Transverse colon (tissue), 4 donors: Measurements from ENCODE around the gene GNB1L. TPM values are rescaled to one million over a fixed set of nuclear protein-coding genes. Genes with fewer than 3 reads are reported as not detected.
A peak's percentile ranks its signal among the peaks of the same experiment; 100 is the strongest.

Experiments used
- DNase-seq: peaks from one replicate; pipeline ENCODE4 v3.0.0-alpha.2; 2019
- H3K27ac ChIP-seq, 4 donors: fragments of 200-600 bp; sonication (generic); 2 replicates each; pipeline ENCODE4 v1.5.1; 2016 to 2018; ENCODE audit warnings: inconsistent platforms in 4 of 4
- H3K27me3 ChIP-seq: fragments of 200-600 bp; sonication (generic); 2 replicates; pipeline ENCODE4 v1.5.1; 2017; ENCODE audit warnings: inconsistent platforms
- H3K36me3 ChIP-seq, 4 donors: fragments of 200-600 bp; sonication (generic); 2 replicates each; pipeline ENCODE4 v1.5.1; 2017 to 2019; ENCODE audit warnings: inconsistent platforms in 4 of 4
- H3K4me1 ChIP-seq, 4 donors: fragments of 200-600 bp; sonication (generic); 2 replicates each; pipeline ENCODE4 v1.5.1; 2017 to 2020; ENCODE audit warnings: inconsistent platforms in 4 of 4
- H3K4me3 ChIP-seq, 4 donors: fragments of 200-600 bp; sonication (generic); 1 replicate in 1 of 4; 2 replicates in 3 of 4; pipeline versions ENCODE4 v1.5.1 to v1.6.1; 2017 to 2019; ENCODE audit warnings: inconsistent platforms in 4 of 4
- H3K9me3 ChIP-seq, 2 donors: fragments of 200-600 bp; sonication (generic); 2 replicates each; pipeline ENCODE4 v1.5.1; 2017 to 2019; ENCODE audit warnings: inconsistent platforms in 2 of 2
- EP300 ChIP-seq: sonication (generic); formaldehyde crosslinking; IDR thresholded peaks from one replicate; pipeline ENCODE4 v1.6.1; 2017; ENCODE audit warnings: antibody characterized with exemption, low read depth
- POLR2A ChIP-seq: fragments of 450-650 bp; IDR thresholded peaks from one replicate; pipeline ENCODE4 v1.6.1; 2016; ENCODE audit warnings: antibody characterized with exemption, mild to moderate bottlenecking, moderate library complexity
- POLR2AphosphoS5 ChIP-seq, 3 donors: sonication (generic); formaldehyde crosslinking; IDR thresholded peaks; one replicate each; pipeline ENCODE4 v1.6.1; 2016; ENCODE audit warnings: antibody characterized with exemption in 3 of 3
- WGBS, 2 donors: methylation state at CpG; one replicate each; pipeline ENCODE4 v1.1.5; 2018; ENCODE audit warnings: low coverage in 1 of 2; 5-methylcytosine and 5-hydroxymethylcytosine counted together
- in situ Hi-C, 4 donors: fragments of 200-750 bp; cut with MboI; loops; one replicate each; pipeline versions ENCODE4 v1.15.0 to v1.15.1; 2017; ENCODE audit warnings: low sequenced_read_pairs in 3 of 4, low pct_ligation_motif_present in 1 of 4, low pct_unique_long_range_greater_than_20kb in 1 of 4
- intact Hi-C: fragments of 100-400 bp; cut with DNase I; formaldehyde crosslinking; loops from one replicate; pipeline ENCODE4 v1.15.1; 2023; ENCODE audit warnings: low total_unique reads
- total RNA-seq, 4 donors: library from RNA; depleted of rRNA; stranded (reverse); fragments of >200 nt; gene quantifications; one replicate each; pipeline ENCODE4 v1.1.0, GENCODE V29; 2016
- TF ChIP-seq, protein P1 (sequence below), 5 experiments: fragments of 200-600 bp in 3 of 5; fragments of 450-650 bp in 2 of 5; sonication (generic) in 3 of 5; IDR thresholded peaks; 1 replicate in 2 of 5; 2 replicates in 3 of 5; pipeline ENCODE4 v1.5.1; 2016 to 2017; ENCODE audit warnings: antibody characterized with exemption in 5 of 5, inconsistent platforms in 3 of 5, mild to moderate bottlenecking in 2 of 5, moderate library complexity in 1 of 5

Gene GNB1L
- total RNA-seq, 4 donors from 2014 or later = 0.80 to 4.8 (median 2.8) TPM

DNA sequence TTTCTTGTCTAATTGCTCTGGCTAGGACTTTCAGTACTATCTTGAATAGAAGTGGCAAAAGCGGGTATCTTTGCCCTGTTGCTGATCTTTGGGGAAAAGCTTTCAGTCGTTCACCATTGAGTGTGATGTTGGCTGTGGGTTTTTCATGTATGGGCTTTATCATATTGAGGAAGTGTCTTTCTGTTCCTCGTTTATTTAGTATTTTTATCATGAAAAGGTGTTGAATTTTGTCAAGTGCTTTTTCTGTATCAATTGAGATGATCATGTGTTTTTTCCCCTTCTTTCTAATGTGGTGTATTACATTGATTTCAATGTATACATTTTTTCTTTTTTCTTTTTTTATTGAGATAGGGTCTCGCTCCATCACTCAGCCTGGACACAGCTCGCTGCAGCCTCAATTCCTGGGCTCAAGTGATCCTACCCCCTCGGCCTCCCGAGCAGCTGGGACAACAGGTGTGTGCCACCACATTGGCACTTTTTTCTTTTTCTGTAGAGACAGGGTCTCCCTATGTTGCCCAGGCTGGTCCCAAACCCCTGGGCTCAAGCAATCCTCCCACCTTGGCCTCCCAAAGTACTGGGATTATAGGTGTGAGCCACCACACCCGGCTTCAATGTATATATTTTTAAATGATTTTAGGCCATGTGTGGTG, 5.3 kb upstream of the GNB1L start:
- H3K27ac ChIP-seq = no peak overlapping the region
- intact Hi-C loops (loop anchor here (10.0 kb wide), 1 partner anchor 355 kb away; no protein-coding TSS in a partner anchor), in situ Hi-C loops (no loop called here)
- H3K9me3 ChIP-seq = no peaks in the 10 kb centered on the region
- H3K4me3 ChIP-seq = no peak overlapping the region
- H3K36me3 ChIP-seq = no peaks in the 10 kb centered on the region
- peaks cover 8 to 11% (median 9%) of the 10 kb centered on the region in 4 donors for H3K4me1 ChIP-seq
- WGBS, 2 donors = 91 to 95% methylated on average over 5 to 8 of the region's 8 CpGs
- H3K27me3 ChIP-seq = no peaks in the 10 kb centered on the region
- TF ChIP-seq POLR2A = no peak
- TF ChIP-seq, protein P1, sequence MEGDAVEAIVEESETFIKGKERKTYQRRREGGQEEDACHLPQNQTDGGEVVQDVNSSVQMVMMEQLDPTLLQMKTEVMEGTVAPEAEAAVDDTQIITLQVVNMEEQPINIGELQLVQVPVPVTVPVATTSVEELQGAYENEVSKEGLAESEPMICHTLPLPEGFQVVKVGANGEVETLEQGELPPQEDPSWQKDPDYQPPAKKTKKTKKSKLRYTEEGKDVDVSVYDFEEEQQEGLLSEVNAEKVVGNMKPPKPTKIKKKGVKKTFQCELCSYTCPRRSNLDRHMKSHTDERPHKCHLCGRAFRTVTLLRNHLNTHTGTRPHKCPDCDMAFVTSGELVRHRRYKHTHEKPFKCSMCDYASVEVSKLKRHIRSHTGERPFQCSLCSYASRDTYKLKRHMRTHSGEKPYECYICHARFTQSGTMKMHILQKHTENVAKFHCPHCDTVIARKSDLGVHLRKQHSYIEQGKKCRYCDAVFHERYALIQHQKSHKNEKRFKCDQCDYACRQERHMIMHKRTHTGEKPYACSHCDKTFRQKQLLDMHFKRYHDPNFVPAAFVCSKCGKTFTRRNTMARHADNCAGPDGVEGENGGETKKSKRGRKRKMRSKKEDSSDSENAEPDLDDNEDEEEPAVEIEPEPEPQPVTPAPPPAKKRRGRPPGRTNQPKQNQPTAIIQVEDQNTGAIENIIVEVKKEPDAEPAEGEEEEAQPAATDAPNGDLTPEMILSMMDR (IDR thresholded peaks at IDR 0.05) = no peak
- TF ChIP-seq EP300 = no peak
- TF ChIP-seq POLR2AphosphoS5 (IDR thresholded peaks at IDR 0.05) = no peak
- no peak for DNase-seq

DNA sequence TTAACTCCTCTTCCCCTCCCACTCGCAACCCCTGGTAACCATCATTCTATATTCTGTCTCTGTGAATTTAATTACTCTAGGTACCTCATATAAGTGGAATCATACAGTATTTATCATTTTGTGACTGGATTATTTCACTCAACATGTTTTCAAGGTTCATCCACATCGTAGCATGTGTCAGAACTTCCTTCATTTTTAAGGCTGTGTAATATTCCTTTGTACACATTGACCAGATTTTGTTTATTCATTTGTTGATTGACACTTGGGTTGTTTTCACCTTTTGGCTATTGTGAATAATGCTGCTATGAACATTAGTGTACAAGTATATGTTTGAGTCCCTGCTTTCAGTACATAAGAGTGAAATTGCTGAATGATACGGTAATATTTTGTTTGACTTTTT, 2.7 kb upstream of the GNB1L start:
- WGBS, 2 donors = 91 to 97% methylated on average over 3 of the region's 3 CpGs
- Histone ChIP-seq H3K4me3 (no peak overlapping the region), H3K4me1 (peaks cover 16 to 25% (median 22%) of the 10 kb centered on the region in 4 donors), H3K27ac (no peak overlapping the region), H3K9me3 (no peaks in the 10 kb centered on the region), H3K36me3 (no peaks in the 10 kb centered on the region), H3K27me3 (no peaks in the 10 kb centered on the region)
- in situ Hi-C loops = no loop called here
- no peak for DNase-seq
- TF ChIP-seq EP300 (no peak), POLR2A (no peak), POLR2AphosphoS5 (IDR thresholded peaks at IDR 0.05) (no peak)
- TF ChIP-seq, protein P1 (IDR thresholded peaks at IDR 0.05) = no peak
- intact Hi-C loops = loop anchor here (10.0 kb wide), 1 partner anchor 357 kb away; no protein-coding TSS in a partner anchor

DNA sequence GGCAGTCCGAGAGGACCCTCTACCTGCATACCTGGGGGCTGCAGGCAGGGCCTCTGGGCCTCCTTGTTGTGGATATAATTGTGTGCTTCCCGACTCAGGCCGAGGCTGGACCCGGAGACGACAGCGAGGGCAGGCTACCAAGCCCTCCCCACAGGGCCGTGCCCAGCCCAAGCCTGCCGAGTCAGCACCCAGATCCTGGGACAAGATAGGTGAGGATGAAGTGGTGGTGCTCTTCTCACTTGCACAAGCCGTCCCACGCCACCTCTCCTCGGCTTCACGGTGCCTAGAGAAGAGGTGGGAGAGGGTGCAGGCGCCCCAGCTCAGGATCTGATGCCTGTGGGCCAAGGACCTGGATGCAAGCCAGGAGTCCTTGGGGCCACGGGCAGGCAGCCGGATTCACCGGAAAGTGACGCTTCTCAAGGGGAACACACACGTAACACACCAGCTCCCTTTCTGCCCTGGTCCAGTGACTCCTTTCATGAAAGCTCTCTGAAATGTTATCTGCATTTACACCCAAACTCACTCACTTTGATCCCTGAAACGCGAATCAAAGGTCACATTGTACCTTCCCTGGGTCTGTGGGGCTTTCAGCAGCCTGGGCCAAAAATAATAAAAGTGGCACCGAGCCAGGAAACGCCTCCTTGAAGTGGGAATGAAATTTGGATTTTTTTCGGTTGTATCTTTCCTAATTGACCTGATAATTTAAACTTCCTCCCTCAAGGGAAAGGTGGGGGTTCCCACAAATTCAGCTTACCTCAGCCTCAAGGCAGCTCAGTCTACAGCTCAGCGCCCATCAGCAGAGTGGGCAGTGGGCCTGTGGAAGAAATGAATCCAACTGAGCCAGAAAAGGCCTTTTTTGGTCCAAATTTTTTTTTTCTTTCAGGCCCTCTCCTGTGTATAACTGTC, 1.1 kb upstream of the GNB1L start:
- H3K4me3 ChIP-seq = peak overlapping the region; percentile 60 to 95 (median 78)
- in situ Hi-C loops = no loop called here
- peak overlapping the region; percentile 90 to 97 (median 94) for H3K27ac ChIP-seq
- WGBS, 2 donors = 5 to 20% methylated on average over 2 to 23 of the region's 24 CpGs
- intact Hi-C loops = loop anchor here (10.0 kb wide), 1 partner anchor 359 kb away; no protein-coding TSS in a partner anchor
- TF ChIP-seq POLR2A (no peak), POLR2AphosphoS5 (IDR thresholded peaks at IDR 0.05) (peak in 1 of 3 donors; percentile 13), EP300 (no peak)
- TF ChIP-seq, protein P1 (IDR thresholded peaks at IDR 0.05) = no peak
- no peaks in the 10 kb centered on the region for H3K9me3 ChIP-seq
- peaks cover 16 to 25% (median 22%) of the 10 kb centered on the region in 4 donors for H3K4me1 ChIP-seq
- H3K36me3 ChIP-seq = peaks cover 0 to 4% (median 0%) of the 10 kb centered on the region in 4 donors
- H3K27me3 ChIP-seq = no peaks in the 10 kb centered on the region
- DNase-seq = peak; percentile 59
